SK-N-MC (cell line): ENCODE measurements around the gene ODF4.

Experiments used
- EZH2 ChIP-seq: fragments of 200-600 bp; sonication (generic); IDR thresholded peaks from one replicate; pipeline ENCODE4 v1.6.1; 2017; ENCODE audit warnings: antibody characterized with exemption
- FOXP2 ChIP-seq: optimal IDR thresholded peaks from 2 replicates; pipeline ENCODE3; 2011; ENCODE audit warnings: mild to moderate bottlenecking, moderate library complexity; ENCODE audit not compliant: insufficient read depth; ENCODE audit errors: extremely low read length, control extremely low read depth
- POLR2AphosphoS5 ChIP-seq: IDR thresholded peaks from 2 replicates; pipeline ENCODE4 v1.6.1; 2012; ENCODE audit warnings: mild to moderate bottlenecking, low read depth, low read length, borderline replicate concordance

DNA sequence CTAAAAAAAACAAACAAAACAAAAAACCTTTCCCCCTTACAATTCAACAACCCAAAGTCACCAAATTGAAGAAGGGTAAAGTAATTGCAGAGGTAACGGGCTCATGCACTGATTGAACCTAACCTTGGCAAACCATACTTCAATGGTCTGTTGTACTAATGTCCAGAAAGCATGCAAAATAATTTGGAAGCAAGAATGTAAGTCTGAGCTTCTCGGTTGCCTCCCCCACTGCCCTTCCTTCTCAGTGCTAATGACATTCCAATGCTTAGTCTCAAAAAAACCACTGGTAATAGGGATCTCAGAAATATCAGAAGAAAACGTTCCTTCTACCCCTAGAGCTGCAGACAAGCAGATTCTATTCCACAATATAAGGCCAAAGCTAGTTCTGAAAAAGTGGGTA is 21.1 kb downstream of the ODF4 start:
- TF ChIP-seq EZH2 (no peak), POLR2AphosphoS5 (no peak), FOXP2 (no peak)
